Activated naive CD8-positive, alpha-beta T cell (primary cell): ENCODE measurements around the gene TLK1.
"Not testable (repeated sequence)": the region's sequence is repeated elsewhere in the genome, so short reads cannot be mapped to it uniquely, and the experiment has no call there.

Experiments used
- H3K27ac Mint-ChIP-seq: one replicate; pipeline ENCODE4 v1.8.0; 2021; ENCODE audit warnings: mixed read lengths
- H3K27me3 Mint-ChIP-seq: one replicate; pipeline ENCODE4 v1.8.0; 2021; ENCODE audit warnings: mixed read lengths
- H3K36me3 Mint-ChIP-seq: one replicate; pipeline ENCODE4 v1.8.0; 2021; ENCODE audit warnings: mixed read lengths
- H3K4me1 Mint-ChIP-seq: one replicate; pipeline ENCODE4 v1.8.0; 2021; ENCODE audit warnings: low read depth, mixed read lengths
- H3K4me3 Mint-ChIP-seq: one replicate; pipeline ENCODE4 v1.8.0; 2021; ENCODE audit warnings: mild to moderate bottlenecking, mixed read lengths
- H3K9me3 Mint-ChIP-seq: one replicate; pipeline ENCODE4 v1.8.0; 2021; ENCODE audit warnings: low read depth, mixed read lengths

The TLK1 gene

DNA sequence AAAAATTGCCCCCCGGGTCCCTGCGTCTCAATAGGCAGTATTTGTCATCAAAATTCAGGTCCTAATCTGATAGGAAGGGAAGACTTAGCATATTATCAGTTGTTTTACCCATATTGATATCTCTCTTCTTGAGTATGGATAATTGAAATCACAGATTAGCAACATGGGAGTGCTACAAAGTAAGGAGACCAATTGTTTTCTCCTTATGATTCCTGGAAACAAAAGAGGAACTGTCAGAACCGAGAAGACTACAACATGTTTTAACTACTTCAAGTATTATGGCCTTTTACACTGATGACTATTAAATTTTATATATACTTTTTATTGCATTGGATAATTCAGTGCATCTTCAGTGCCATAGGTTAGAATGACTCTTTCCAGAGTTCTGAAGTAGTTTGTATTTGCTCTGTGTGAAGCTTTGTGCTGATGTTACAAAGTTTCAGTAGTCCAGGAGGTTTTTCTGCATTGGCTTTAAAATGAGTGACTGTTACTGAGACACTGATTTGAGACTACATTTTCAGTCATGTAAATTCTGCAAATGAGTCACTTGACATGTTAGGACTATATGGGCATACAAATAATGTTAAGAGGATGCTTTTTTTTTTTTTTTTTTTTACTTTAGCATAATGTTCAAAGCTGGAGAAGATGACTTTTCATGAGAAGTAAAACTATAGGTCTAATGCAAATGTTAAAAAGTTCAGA, 19.7 kb upstream of the TLK1 start:
- no peaks in the 10 kb centered on the region for H3K4me1 Mint-ChIP-seq
- no peak overlapping the region for H3K27ac Mint-ChIP-seq
- H3K36me3 Mint-ChIP-seq: no peaks in the 10 kb centered on the region
- no peaks in the 10 kb centered on the region for H3K9me3 Mint-ChIP-seq
- H3K27me3 Mint-ChIP-seq: no peaks in the 10 kb centered on the region
- H3K4me3 Mint-ChIP-seq: no peak overlapping the region

DNA sequence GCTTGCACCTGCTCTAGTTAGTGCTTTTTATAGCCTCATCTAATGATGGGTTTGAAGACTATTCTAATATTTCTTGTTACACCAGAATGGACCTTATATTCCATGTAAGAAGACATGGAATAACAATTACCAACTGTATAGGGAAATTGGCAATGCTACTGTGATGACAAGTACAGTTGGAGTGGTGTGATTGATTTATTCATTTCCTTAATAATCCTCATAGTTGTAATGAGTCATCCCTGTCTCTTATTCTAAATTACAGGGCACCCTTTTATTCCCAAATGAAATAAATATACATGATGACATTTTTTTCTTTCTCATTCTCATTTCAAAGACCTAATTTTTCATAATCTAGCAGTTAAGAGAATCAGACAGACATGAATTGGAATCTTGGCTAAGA, 18.3 kb upstream of the TLK1 start:
- H3K4me3 Mint-ChIP-seq: no peak overlapping the region
- H3K27me3 Mint-ChIP-seq: no peaks in the 10 kb centered on the region
- no peaks in the 10 kb centered on the region for H3K36me3 Mint-ChIP-seq
- H3K27ac Mint-ChIP-seq: no peak overlapping the region
- no peaks in the 10 kb centered on the region for H3K9me3 Mint-ChIP-seq
- no peaks in the 10 kb centered on the region for H3K4me1 Mint-ChIP-seq

DNA sequence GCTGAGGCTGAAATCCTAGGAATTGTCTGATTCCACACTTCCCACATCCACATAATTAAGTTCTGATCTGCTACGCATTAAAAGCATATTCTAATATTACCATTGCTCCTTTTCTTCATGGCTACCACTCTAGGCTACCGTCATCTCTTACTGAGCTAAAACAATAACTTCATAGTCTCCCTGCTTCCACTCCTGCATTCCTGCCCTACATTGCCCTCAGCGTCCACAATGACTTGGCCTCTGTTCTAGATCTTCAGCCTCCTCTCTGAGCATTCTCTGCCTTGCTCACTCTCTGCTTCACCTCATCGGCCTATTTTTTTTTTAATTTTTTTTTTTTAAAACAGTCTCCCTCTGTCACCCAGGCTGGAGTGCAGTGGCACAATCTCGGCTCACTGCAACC, 15.8 kb upstream of the TLK1 start:
- H3K9me3 Mint-ChIP-seq: peaks cover 5% of the 10 kb centered on the region
- H3K27me3 Mint-ChIP-seq: no peaks in the 10 kb centered on the region
- no peak overlapping the region for H3K27ac Mint-ChIP-seq
- no peak overlapping the region for H3K4me3 Mint-ChIP-seq
- H3K36me3 Mint-ChIP-seq: no peaks in the 10 kb centered on the region
- H3K4me1 Mint-ChIP-seq: no peaks in the 10 kb centered on the region

DNA sequence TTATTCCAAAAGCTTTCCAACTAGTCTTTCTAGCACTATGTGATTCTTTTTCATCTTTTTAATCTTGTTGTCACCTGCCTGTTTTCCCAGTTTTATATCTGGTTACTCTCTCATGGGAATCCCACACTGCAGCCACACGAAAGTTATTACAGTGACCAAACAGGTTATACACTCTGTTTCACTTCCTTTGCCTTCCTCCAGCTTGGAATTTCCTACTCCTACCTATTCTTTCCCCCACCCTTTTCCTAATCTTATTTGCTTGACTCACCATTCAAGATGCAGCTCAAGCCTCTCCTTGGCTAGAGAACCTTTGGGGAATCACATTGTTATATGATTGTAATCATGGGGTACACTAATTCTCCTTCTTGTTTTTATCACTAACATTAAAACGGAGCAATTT, 13.4 kb upstream of the TLK1 start:
- H3K27ac Mint-ChIP-seq: no peak overlapping the region
- no peaks in the 10 kb centered on the region for H3K27me3 Mint-ChIP-seq

DNA sequence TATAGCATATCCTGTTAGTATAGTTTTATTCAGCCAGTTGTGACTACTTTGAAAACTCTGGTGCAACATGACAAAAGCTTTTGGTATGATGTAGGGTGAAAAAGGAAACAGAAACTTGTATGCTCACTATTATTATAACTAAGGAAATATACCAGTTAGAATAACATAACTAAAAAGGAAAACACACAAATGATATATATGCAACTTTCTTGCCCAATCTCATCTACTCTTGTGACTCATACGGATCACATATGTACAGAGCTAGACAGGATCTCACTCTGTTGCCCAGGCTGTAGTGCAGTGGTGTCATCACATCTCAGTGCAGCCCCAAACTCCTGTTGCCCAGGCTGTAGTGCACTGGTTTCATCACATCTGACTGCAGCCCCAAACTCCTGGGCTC, 12.4 kb upstream of the TLK1 start:
- Mint-ChIP-seq H3K36me3 (no peaks in the 10 kb centered on the region), H3K4me3 (no peak overlapping the region), H3K4me1 (no peaks in the 10 kb centered on the region), H3K27ac (no peak overlapping the region), H3K9me3 (peaks cover 5% of the 10 kb centered on the region), H3K27me3 (no peaks in the 10 kb centered on the region)

More for the DNA sequence above, 13.4 kb upstream of the TLK1 start:
- Mint-ChIP-seq H3K4me3 (no peak overlapping the region), H3K4me1 (no peaks in the 10 kb centered on the region), H3K9me3 (peaks cover 5% of the 10 kb centered on the region), H3K36me3 (no peaks in the 10 kb centered on the region)

DNA sequence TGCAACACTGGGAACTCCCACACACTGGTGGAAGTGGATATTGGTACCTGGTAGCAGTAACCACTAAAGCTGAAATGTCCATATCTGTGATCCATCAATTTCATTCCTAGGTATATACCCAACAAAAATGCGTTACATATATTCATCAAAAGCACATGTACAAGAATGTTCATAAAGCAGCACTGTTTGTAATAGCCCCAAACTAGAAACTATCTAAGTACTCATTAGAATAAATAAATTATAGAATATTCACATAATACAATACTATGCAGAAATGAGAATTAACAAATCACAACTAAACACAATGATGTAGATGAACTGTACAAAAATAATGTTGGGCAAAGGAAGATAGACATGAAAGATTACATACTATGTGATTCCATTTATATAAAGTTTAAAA, 11.1 kb upstream of the TLK1 start:
- H3K9me3 Mint-ChIP-seq: peaks cover 5% of the 10 kb centered on the region
- no peaks in the 10 kb centered on the region for H3K36me3 Mint-ChIP-seq
- H3K4me1 Mint-ChIP-seq: no peaks in the 10 kb centered on the region
- H3K27me3 Mint-ChIP-seq: no peaks in the 10 kb centered on the region
- H3K4me3 Mint-ChIP-seq: no peak overlapping the region
- H3K27ac Mint-ChIP-seq: no peak overlapping the region

DNA sequence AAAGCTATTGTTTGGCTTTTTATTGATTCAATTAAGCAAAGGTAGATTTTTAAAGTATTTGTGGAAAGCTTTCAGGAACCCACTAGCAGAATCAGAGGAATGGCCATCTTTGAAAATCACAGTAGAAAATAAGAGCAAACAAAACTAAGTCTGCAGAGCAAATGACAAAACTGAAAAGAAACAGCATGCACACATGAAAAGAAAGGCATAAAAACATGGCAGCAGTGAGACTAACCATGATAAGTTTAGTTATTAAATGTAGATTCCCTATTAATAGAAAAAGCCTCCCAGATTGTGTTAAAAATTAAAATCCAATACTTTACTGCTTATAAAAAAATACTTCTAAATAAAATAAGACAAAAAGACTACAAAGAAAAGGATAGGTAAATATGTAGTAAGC, 9.1 kb upstream of the TLK1 start:
- Mint-ChIP-seq H3K27ac (no peak overlapping the region), H3K36me3 (no peaks in the 10 kb centered on the region), H3K9me3 (peaks cover 5% of the 10 kb centered on the region), H3K4me1 (no peaks in the 10 kb centered on the region), H3K27me3 (no peaks in the 10 kb centered on the region), H3K4me3 (no peak overlapping the region)

DNA sequence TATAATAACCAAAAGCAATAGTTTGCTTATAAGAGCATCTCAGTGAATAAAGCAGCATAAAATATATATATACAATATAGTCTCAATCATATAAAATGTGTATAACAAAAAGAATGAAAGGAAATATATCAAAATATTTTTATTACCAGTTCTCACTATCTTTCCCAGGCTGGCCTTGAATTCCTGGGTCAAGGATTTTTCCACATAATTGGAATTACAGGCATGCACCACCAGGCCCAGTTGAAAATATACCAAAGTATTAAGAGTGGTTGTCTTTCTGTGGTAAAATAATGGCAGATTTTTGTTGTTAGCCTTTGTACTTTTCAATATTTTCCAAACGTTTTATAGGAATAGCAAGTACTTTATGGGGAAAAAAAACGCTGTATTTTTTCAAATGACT, 8.6 kb upstream of the TLK1 start:
- no peak overlapping the region for H3K27ac Mint-ChIP-seq
- H3K4me1 Mint-ChIP-seq: no peaks in the 10 kb centered on the region
- no peaks in the 10 kb centered on the region for H3K27me3 Mint-ChIP-seq
- peaks cover 5% of the 10 kb centered on the region for H3K9me3 Mint-ChIP-seq
- no peaks in the 10 kb centered on the region for H3K36me3 Mint-ChIP-seq
- no peak overlapping the region for H3K4me3 Mint-ChIP-seq

DNA sequence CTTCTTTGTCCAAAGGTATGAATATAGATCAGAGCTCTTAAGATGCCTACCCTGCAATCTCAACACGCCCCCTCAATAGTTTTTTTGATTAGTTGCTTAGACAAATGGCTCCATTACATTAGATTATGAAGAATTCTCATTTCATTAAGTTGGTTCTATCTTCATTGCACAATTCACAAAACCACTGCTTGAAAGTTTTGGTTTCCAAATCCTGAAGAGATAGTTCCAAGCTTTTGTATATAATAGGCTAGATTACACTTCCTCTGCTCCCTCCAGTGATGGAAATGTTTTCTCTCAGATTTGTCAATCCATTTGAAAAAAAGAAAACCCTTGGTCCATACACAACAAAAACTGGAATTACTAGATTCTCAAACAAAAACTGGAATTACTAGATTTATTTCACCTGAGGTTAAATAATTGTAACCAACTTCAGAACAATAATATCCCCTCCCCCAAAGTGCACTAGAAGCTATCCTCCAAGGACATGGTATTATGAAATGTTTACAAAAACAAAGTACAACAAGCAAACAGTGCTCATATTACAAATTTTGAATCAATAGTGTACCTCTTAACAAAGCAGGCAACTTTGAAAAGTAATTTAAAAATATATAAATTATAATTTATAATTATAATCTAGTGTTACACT, 6.8 kb upstream of the TLK1 start:
- no peaks in the 10 kb centered on the region for H3K36me3 Mint-ChIP-seq
- H3K4me1 Mint-ChIP-seq: peaks cover 15% of the 10 kb centered on the region
- no peak overlapping the region for H3K4me3 Mint-ChIP-seq
- no peak overlapping the region for H3K27ac Mint-ChIP-seq
- no peaks in the 10 kb centered on the region for H3K27me3 Mint-ChIP-seq
- H3K9me3 Mint-ChIP-seq: peaks cover 2% of the 10 kb centered on the region

DNA sequence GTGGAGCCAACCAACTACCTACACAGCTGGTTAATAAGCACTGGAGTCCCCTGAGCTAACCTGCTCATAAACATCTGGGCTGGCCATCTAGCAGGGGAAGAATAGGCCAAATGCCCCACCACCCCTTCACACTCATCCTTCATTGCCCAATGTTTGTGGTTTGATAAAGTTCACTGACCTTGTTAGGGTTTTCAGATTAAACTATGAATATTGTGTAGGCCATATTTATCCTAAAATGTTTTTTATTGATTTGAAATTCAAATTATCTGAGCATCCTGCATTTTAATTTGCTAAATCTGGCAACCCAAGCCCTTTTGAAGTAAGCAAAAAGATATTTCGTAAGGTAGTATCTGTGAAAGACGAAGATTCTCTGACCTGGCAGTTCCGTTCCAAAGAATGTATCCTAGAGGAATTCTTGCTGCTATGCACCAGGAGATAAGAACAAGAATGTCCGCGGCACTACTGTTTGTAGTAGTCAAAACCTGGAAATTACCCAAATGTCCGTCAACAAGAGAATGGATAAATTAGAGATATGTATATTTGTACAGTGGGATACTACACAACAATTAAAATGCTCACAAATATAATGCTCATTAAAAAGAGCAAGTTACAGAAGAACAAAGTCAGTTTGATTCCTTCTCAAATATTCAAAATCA, 5.8 kb upstream of the TLK1 start:
- Mint-ChIP-seq H3K9me3 (no peaks in the 10 kb centered on the region), H3K4me1 (peaks cover 24% of the 10 kb centered on the region), H3K27ac (no peak overlapping the region), H3K4me3 (no peak overlapping the region), H3K27me3 (no peaks in the 10 kb centered on the region), H3K36me3 (no peaks in the 10 kb centered on the region)

DNA sequence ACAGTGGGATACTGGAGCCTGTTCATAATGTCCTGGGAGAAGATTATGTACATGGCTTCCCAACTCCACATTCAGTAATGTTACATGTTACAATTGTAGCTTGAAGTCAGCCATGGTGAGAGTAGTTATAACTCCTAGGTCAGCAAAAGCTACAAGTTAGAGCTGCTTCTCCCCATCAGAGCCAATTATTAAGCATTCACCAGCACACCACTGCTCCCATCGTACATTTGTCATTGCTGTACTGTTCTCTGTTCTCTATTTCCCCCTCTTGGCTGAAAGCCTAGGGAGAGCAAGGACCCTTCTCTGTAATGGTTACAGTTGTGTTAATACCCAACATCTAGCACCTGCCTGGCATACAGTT, 5.3 kb upstream of the TLK1 start:
- Mint-ChIP-seq H3K4me3 (no peak overlapping the region), H3K27me3 (no peaks in the 10 kb centered on the region), H3K9me3 (no peaks in the 10 kb centered on the region), H3K36me3 (no peaks in the 10 kb centered on the region), H3K4me1 (peaks cover 28% of the 10 kb centered on the region), H3K27ac (no peak overlapping the region)

DNA sequence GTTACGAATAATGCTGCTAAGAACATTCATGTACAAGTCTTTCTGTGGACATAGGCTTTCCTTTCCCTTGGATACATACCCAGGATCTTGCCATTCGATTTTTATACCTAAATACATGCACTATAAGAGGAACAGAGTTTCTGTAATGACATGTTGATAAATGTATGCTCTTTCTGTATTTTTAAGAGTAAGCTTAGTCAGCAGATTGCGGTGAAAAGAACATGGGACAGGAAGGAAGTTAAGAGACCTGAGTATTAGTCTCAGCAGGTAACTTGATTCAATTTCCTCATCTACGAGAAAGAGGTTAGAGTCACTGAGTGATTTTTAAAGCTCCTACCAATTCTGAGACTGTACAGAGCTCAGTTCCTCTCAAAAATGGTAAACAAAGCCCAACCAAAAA, 2.6 kb upstream of the TLK1 start:
- Mint-ChIP-seq H3K36me3 (no peaks in the 10 kb centered on the region), H3K4me1 (peaks cover 32% of the 10 kb centered on the region), H3K9me3 (no peaks in the 10 kb centered on the region), H3K27ac (peak overlapping the region; percentile 82), H3K4me3 (peak overlapping the region; percentile 51), H3K27me3 (no peaks in the 10 kb centered on the region)

DNA sequence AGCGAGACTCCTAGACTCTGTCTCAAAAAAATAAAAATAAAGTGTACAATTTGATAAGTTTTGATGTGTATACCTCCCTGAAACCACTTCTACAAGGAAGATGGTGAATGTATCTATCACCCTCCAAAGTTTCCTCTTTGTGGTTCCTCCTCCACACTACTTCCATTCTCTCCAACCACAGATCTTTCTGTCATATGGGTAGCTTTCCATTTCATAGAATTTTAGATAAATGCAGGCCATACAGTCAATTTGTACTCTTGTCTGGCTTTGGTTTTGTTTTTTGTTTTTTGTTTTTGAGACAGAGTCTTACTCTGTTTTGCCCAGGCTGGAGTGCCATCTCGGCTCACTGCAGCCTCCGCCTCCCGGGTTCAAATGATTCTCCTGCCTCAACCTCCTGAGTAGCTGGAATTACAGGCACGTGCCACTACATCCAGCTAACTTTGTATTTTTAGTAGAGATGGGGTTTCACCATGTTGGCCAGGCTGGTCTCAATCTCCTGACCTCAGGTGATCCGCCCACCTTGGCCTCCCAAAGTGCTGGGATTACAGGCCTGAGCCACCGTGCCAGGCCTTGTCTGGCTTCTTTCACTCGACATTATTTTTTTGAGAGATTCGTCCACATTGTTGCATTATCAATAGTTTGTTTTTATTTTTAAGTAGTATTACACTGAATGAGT, 2.0 kb upstream of the TLK1 start:
- Mint-ChIP-seq H3K4me1 (peaks cover 37% of the 10 kb centered on the region), H3K4me3 (peak overlapping the region; percentile 90), H3K27ac (peak overlapping the region; percentile 82)
- not testable (repeated sequence) for H3K27me3 Mint-ChIP-seq, H3K36me3 Mint-ChIP-seq, H3K9me3 Mint-ChIP-seq

DNA sequence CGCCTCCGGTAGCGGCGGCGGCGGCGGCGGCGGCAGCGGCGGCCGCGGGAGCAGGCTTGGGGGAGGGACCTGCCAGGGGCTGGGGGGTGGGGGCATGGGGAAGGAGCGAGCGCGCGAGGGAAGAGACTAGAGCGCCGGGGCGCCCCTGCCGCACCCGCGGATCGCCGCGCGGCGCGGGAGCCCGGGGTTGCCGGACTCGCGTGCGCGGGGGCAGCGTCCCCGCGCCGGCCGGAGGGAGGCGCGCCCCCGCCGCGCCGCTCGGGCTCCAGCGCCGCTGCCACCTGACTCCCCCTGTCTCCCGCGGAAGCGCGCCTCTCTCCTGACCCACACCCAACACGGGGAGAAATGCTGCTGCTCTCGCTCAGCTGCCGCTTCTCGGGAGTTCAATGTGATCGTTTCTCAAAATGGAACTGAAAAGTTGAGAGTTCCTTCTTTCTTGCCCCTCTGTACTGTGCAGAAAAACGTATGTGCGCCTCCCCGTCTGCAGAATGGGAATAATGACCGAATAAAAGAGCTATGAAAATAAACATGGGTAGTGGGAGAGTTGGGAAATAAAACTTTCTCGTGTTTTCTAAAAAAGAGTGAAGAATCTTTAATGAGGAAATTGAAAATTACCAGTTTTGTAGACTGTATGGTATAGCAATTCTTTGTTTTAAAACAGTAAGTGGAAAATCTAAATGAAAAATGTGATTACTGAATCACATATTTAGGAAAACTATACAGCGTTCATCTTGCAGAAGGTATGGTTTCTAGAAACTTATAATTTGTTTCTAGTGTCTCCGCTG, 455 bp upstream of the TLK1 start:
- no peaks in the 10 kb centered on the region for H3K36me3 Mint-ChIP-seq
- no peaks in the 10 kb centered on the region for H3K27me3 Mint-ChIP-seq
- peak overlapping the region; percentile 90 for H3K27ac Mint-ChIP-seq
- H3K9me3 Mint-ChIP-seq: no peaks in the 10 kb centered on the region
- H3K4me1 Mint-ChIP-seq: peaks cover 49% of the 10 kb centered on the region
- H3K4me3 Mint-ChIP-seq: peak overlapping the region; percentile 90
